ENCODE results near the gene LACTBL1. TPM values are rescaled to one million over a fixed set of nuclear protein-coding genes. Genes with fewer than 3 reads are reported as not detected.

Gene LACTBL1
- total and polyA plus RNA-seq, 2 experiments from 2014 or later: not detected

GRCh38 chr1:22967833-22968232 is 4.8 kb downstream of the LACTBL1 start:
- Histone ChIP-seq H3K27ac (ENCODE audit: low read depth) (no peak overlapping the region), H3K4me1 (ENCODE audit: insufficient read depth) (no peaks in the 10 kb centered on the region), H4K20me1 (replicated peaks; ENCODE audit: insufficient read depth) (no peaks in the 10 kb centered on the region), H3K9me2 (ENCODE audit: insufficient read depth) (no peaks in the 10 kb centered on the region), H2AFZ (no peak overlapping the region), H3K79me2 (replicated peaks; ENCODE audit: insufficient read depth) (no peaks in the 10 kb centered on the region), H3K27me3 (ENCODE audit: insufficient read depth) (no peaks in the 10 kb centered on the region), H3K4me2 (no peak overlapping the region), H3K36me3 (ENCODE audit: insufficient read depth) (no peaks in the 10 kb centered on the region), H3K4me3 (no peak overlapping the region), H3F3A (replicated peaks; ENCODE audit: low read depth) (no peaks in the 10 kb centered on the region)
- Mint-ChIP-seq H3K27me3 (ENCODE audit: insufficient read depth, low read depth, poor library complexity) (peaks cover 2% of the 10 kb centered on the region), H3K4me3 (no peak overlapping the region), H3K27ac (no peak overlapping the region), H3K36me3 (ENCODE audit: low read depth) (no peaks in the 10 kb centered on the region), H3K9me3 (peaks cover 3% of the 10 kb centered on the region; the same call in 1 of the 3 replicates), H3K4me1 (peaks cover 12% of the 10 kb centered on the region; the same call in 2 of the 3 replicates)
- ATAC-seq (no peak), DNase-seq (ENCODE audit: low spot score) (no peak)
- TF ChIP-seq STAT1 (IDR thresholded peaks at IDR 0.05; ENCODE audit: unreplicated experiment) (no peak), CREB1 (CRISPR knock-in tag; IDR thresholded peaks at IDR 0.05; ENCODE audit: low read depth) (no peak), ZNF331 (CRISPR knock-in tag; IDR thresholded peaks at IDR 0.05; ENCODE audit: low read depth) (no peak), NANOG (IDR thresholded peaks at IDR 0.05; ENCODE audit: borderline replicate concordance) (no peak), JUNB (IDR thresholded peaks at IDR 0.05; ENCODE audit: unreplicated experiment) (no peak), ZNF462 (CRISPR knock-in tag; IDR thresholded peaks at IDR 0.05) (no peak), ZNF114 (CRISPR knock-in tag; IDR thresholded peaks at IDR 0.05) (no peak), EZH2phosphoT487 (IDR thresholded peaks at IDR 0.05; ENCODE audit: unreplicated experiment) (no peak), POLR2AphosphoS5 (IDR thresholded peaks at IDR 0.05; ENCODE audit: low read depth) (no peak), REST (IDR thresholded peaks at IDR 0.05; ENCODE audit: unreplicated experiment) (no peak), EZH2 (IDR thresholded peaks at IDR 0.05; ENCODE audit: low read depth, unreplicated experiment) (no peak)
- TF ChIP-seq, protein P1, sequence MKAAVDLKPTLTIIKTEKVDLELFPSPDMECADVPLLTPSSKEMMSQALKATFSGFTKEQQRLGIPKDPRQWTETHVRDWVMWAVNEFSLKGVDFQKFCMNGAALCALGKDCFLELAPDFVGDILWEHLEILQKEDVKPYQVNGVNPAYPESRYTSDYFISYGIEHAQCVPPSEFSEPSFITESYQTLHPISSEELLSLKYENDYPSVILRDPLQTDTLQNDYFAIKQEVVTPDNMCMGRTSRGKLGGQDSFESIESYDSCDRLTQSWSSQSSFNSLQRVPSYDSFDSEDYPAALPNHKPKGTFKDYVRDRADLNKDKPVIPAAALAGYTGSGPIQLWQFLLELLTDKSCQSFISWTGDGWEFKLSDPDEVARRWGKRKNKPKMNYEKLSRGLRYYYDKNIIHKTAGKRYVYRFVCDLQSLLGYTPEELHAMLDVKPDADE (IDR thresholded peaks at IDR 0.05): no peak
- TF ChIP-seq, protein P2, sequence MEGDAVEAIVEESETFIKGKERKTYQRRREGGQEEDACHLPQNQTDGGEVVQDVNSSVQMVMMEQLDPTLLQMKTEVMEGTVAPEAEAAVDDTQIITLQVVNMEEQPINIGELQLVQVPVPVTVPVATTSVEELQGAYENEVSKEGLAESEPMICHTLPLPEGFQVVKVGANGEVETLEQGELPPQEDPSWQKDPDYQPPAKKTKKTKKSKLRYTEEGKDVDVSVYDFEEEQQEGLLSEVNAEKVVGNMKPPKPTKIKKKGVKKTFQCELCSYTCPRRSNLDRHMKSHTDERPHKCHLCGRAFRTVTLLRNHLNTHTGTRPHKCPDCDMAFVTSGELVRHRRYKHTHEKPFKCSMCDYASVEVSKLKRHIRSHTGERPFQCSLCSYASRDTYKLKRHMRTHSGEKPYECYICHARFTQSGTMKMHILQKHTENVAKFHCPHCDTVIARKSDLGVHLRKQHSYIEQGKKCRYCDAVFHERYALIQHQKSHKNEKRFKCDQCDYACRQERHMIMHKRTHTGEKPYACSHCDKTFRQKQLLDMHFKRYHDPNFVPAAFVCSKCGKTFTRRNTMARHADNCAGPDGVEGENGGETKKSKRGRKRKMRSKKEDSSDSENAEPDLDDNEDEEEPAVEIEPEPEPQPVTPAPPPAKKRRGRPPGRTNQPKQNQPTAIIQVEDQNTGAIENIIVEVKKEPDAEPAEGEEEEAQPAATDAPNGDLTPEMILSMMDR (conservative IDR thresholded peaks at IDR 0.05; ENCODE audit: low read depth in 2 of 2): no peak
